Measurements from ENCODE around the gene CDK1.

Gene CDK1

GRCh38 chr10:60816628-60817397 is 38.5 kb downstream of the CDK1 start:
- Histone ChIP-seq H3K9me2 (replicated peaks; ENCODE audit: insufficient read depth, low read length) (no peaks in the 10 kb centered on the region), H3K79me2 (ENCODE audit: insufficient read depth, low read length) (no peaks in the 10 kb centered on the region), H4K20me1 (ENCODE audit: low read depth, low read length) (no peaks in the 10 kb centered on the region), H2AFZ (ENCODE audit: low read depth, low read length, severe bottlenecking) (no peak overlapping the region), H3K9me3 (ENCODE audit: insufficient read depth, low read length) (no peaks in the 10 kb centered on the region), H3K27ac (ENCODE audit: low read depth, low read length) (no peak overlapping the region), H3K4me2 (ENCODE audit: low read depth, low read length, poor library complexity, severe bottlenecking) (no peak overlapping the region), H3K4me3 (ENCODE audit: insufficient read depth, low read length, poor library complexity, severe bottlenecking) (no peak overlapping the region), H3F3A (ENCODE audit: insufficient read depth) (no peaks in the 10 kb centered on the region), H3K27me3 (ENCODE audit: low read length) (no peaks in the 10 kb centered on the region), H3K9ac (ENCODE audit: low read length) (no peak overlapping the region), H3K36me3 (ENCODE audit: low read length) (no peaks in the 10 kb centered on the region)
- TF ChIP-seq EZH2phosphoT487 (conservative IDR thresholded peaks at IDR 0.05; ENCODE audit: low read length) (no peak), CTCF (IDR thresholded peaks at IDR 0.05; ENCODE audit: insufficient read depth, low read length, poor library complexity, severe bottlenecking) (peak; percentile 77)

- Histone ChIP-seq H3K4me3 (ENCODE audit: insufficient read depth, low read length, poor library complexity, severe bottlenecking) (no peak overlapping the region), H3K79me2 (ENCODE audit: insufficient read depth, low read length) (no peaks in the 10 kb centered on the region), H4K20me1 (ENCODE audit: low read depth, low read length) (no peaks in the 10 kb centered on the region), H3F3A (ENCODE audit: insufficient read depth) (no peaks in the 10 kb centered on the region), H3K36me3 (ENCODE audit: low read length) (no peaks in the 10 kb centered on the region), H3K4me2 (ENCODE audit: low read depth, low read length, poor library complexity, severe bottlenecking) (no peak overlapping the region), H3K9ac (ENCODE audit: low read length) (no peak overlapping the region), H3K9me2 (replicated peaks; ENCODE audit: insufficient read depth, low read length) (no peaks in the 10 kb centered on the region), H2AFZ (ENCODE audit: low read depth, low read length, severe bottlenecking) (no peak overlapping the region), H3K9me3 (ENCODE audit: insufficient read depth, low read length) (no peaks in the 10 kb centered on the region), H3K27ac (ENCODE audit: low read depth, low read length) (no peak overlapping the region), H3K27me3 (ENCODE audit: low read length) (no peaks in the 10 kb centered on the region)
- no peak for TF ChIP-seq EZH2phosphoT487 (conservative IDR thresholded peaks at IDR 0.05; ENCODE audit: low read length)
- no peak for TF ChIP-seq CTCF (IDR thresholded peaks at IDR 0.05; ENCODE audit: insufficient read depth, low read length, poor library complexity, severe bottlenecking)
These were observed 39.1 kb downstream of the CDK1 start for GRCh38 chr10:60817398-60817805.

- Histone ChIP-seq H3K27me3 (ENCODE audit: low read length) (no peaks in the 10 kb centered on the region), H3K9me3 (ENCODE audit: insufficient read depth, low read length) (no peaks in the 10 kb centered on the region), H4K20me1 (ENCODE audit: low read depth, low read length) (no peaks in the 10 kb centered on the region), H3K4me2 (ENCODE audit: low read depth, low read length, poor library complexity, severe bottlenecking) (no peak overlapping the region), H2AFZ (ENCODE audit: low read depth, low read length, severe bottlenecking) (no peak overlapping the region), H3K27ac (ENCODE audit: low read depth, low read length) (no peak overlapping the region), H3K79me2 (ENCODE audit: insufficient read depth, low read length) (no peaks in the 10 kb centered on the region), H3F3A (ENCODE audit: insufficient read depth) (no peaks in the 10 kb centered on the region), H3K9me2 (replicated peaks; ENCODE audit: insufficient read depth, low read length) (no peaks in the 10 kb centered on the region), H3K36me3 (ENCODE audit: low read length) (no peaks in the 10 kb centered on the region), H3K4me3 (ENCODE audit: insufficient read depth, low read length, poor library complexity, severe bottlenecking) (no peak overlapping the region), H3K9ac (ENCODE audit: low read length) (no peak overlapping the region)
- TF ChIP-seq CTCF (IDR thresholded peaks at IDR 0.05; ENCODE audit: insufficient read depth, low read length, poor library complexity, severe bottlenecking) = no peak
- TF ChIP-seq EZH2phosphoT487 (conservative IDR thresholded peaks at IDR 0.05; ENCODE audit: low read length) = no peak
These were observed 40.0 kb downstream of the CDK1 start for GRCh38 chr10:60818134-60818770.

Measured in SU-DHL-6 (cell line).